HepG2 (cell line): ENCODE data around the gene SLC15A2. TPM values are rescaled to one million over a fixed set of nuclear protein-coding genes. Genes with fewer than 3 reads are reported as not detected.

ENCODE experiments used
- ATAC-seq: fragments of 200-7000 bp; cut with Tn5 transposase; 3 replicates; pipeline ENCODE4 v1.9.1; 2020; ENCODE audit warnings: mild to moderate bottlenecking, moderate library complexity
- BruUV-seq: library from RNA; stranded (reverse); fragments of 400-500 nt; replicated peaks from 2 replicates; lab custom pipeline; 2021; lab: Mats Ljungman, UMichigan
- CTCF ChIA-PET: fragments of 300-600 bp; formaldehyde crosslinking; extraction: SDS; loops from one replicate; lab custom pipeline; 2021; ENCODE audit warnings: low total read pairs, inconsistent platforms, low intra/inter-chr PET ratio; lab: Yijun Ruan, JAX
- POLR2A ChIA-PET: fragments of 350-600 bp; sonication (Branson Sonifier 250); formaldehyde crosslinking; loops from one replicate; lab custom pipeline; 2020; ENCODE audit warnings: antibody characterized with exemption, inconsistent platforms; lab: Yijun Ruan, JAX
- DNase-seq: peaks from one replicate; pipeline ENCODE4 v3.0.0-alpha.2; 2015; ENCODE audit warnings: low spot score
- FAIRE-seq: peaks from 3 replicates; lab custom pipeline; 2011; peaks lifted over from hg19 to GRCh38; lab: Jason Lieb, UNC
- H2AFZ ChIP-seq: one replicate; pipeline ENCODE4 v1.6.1; 2011; ENCODE audit warnings: low read length, inconsistent platforms
- H3K27ac ChIP-seq: fragments of 300-600 bp; 3 replicates; pipeline ENCODE4 v1.8.0; 2011; ENCODE audit warnings: mixed run types, mild to moderate bottlenecking, mixed read lengths, low read length, inconsistent platforms; ENCODE audit not compliant: insufficient read depth; ENCODE audit errors: extremely low read length
- H3K27me3 ChIP-seq, 2 experiments: fragments of 200-600 bp in 1 of 2; 2 replicates in 1 of 2; 3 replicates in 1 of 2; pipeline versions ENCODE4 v1.6.0 to v1.8.0; 2011; ENCODE audit warnings: low read length in 2 of 2, mild to moderate bottlenecking in 2 of 2, moderate library complexity in 2 of 2, inconsistent platforms in 1 of 2; ENCODE audit not compliant: insufficient read depth in 2 of 2, control insufficient read depth in 1 of 2
- H3K36me3 ChIP-seq, 2 experiments: fragments of 200-600 bp in 1 of 2; replicated peaks in 1 of 2; 2 replicates in 1 of 2; 3 replicates in 1 of 2; pipeline versions ENCODE4 v1.5.1 to v1.8.0; 2011; ENCODE audit warnings: low read length in 2 of 2, inconsistent platforms in 1 of 2; ENCODE audit not compliant: insufficient read depth in 2 of 2, control insufficient read depth in 1 of 2
- H3K4me1 ChIP-seq: 2 replicates; pipeline ENCODE4 v1.5.1; 2012; ENCODE audit warnings: low read length, inconsistent platforms; ENCODE audit not compliant: insufficient read depth
- H3K4me2 ChIP-seq: 2 replicates; pipeline ENCODE4 v1.6.0; 2011; ENCODE audit warnings: low read depth, low read length, inconsistent platforms
- H3K4me3 ChIP-seq, 3 experiments: fragments of 200-600 bp in 1 of 3; sonication (generic), shearing (Covaris generic) in 1 of 3; replicated peaks in 1 of 3; 2 replicates each; pipeline ENCODE4 v1.5.1; 2011 to 2016; ENCODE audit warnings: low read length in 3 of 3, inconsistent platforms in 2 of 3, low read depth in 2 of 3, mild to moderate bottlenecking in 2 of 3, control low read depth in 1 of 3, mixed read lengths in 1 of 3; ENCODE audit not compliant: insufficient read depth in 1 of 3
- H3K79me2 ChIP-seq: one replicate; pipeline ENCODE4 v1.6.1; 2011; ENCODE audit warnings: low read length, inconsistent platforms; ENCODE audit not compliant: insufficient read depth
- H3K9ac ChIP-seq: 2 replicates; pipeline ENCODE4 v1.6.0; 2011; ENCODE audit warnings: mild to moderate bottlenecking, low read depth, low read length, inconsistent platforms; ENCODE audit not compliant: insufficient read depth
- H3K9me3 ChIP-seq: 2 replicates; pipeline ENCODE4 v1.5.1; 2012; ENCODE audit warnings: mild to moderate bottlenecking, low read length
- H4K20me1 ChIP-seq: 2 replicates; pipeline ENCODE4 v1.6.0; 2011; ENCODE audit warnings: inconsistent platforms, mild to moderate bottlenecking, low read length, moderate library complexity; ENCODE audit not compliant: insufficient read depth
- CEBPB ChIP-seq: IDR thresholded peaks from 2 replicates; pipeline ENCODE4 v1.6.1; 2011; ENCODE audit warnings: low read depth, low read length, improper control_type of control experiment, borderline replicate concordance
- CREB1 ChIP-seq, 2 experiments: fragments of 450-650 bp in 1 of 2; IDR thresholded peaks; 2 replicates each; pipeline ENCODE4 v1.6.1; 2016 to 2017; ENCODE audit warnings: control low read depth in 1 of 2, mild to moderate bottlenecking in 1 of 2, missing compliant biosample characterization in 1 of 2, missing genetic modification characterization in 1 of 2
- IKZF1 ChIP-seq: fragments of 450-650 bp; IDR thresholded peaks from 2 replicates; pipeline ENCODE4 v1.7.1; 2016
- MAF1 ChIP-seq: sonication (generic); formaldehyde crosslinking; IDR thresholded peaks from 2 replicates; pipeline ENCODE4 v1.5.0; 2020; ENCODE audit warnings: missing genetic modification reagents, borderline replicate concordance
- MBNL3 ChIP-seq: fragments of 250-450 bp; sonication (Bioruptor Pico); conservative IDR thresholded peaks from 2 replicates; pipeline ENCODE4 v1.8.0; 2022; ENCODE audit warnings: mild to moderate bottlenecking, inconsistent platforms
- MED1 ChIP-seq: sonication (generic); formaldehyde crosslinking; IDR thresholded peaks from 2 replicates; pipeline ENCODE4 v1.4.0; 2020; ENCODE audit warnings: missing genetic modification reagents
- MEIS1 ChIP-seq: sonication (generic); formaldehyde crosslinking; IDR thresholded peaks from 2 replicates; pipeline ENCODE4 v1.9.0; 2021; ENCODE audit warnings: mild to moderate bottlenecking, missing genetic modification reagents, moderate library complexity, borderline replicate concordance
- NR0B2 ChIP-seq: sonication (generic); formaldehyde crosslinking; IDR thresholded peaks from 2 replicates; pipeline ENCODE4 v1.4.0; 2020; ENCODE audit warnings: mild to moderate bottlenecking, missing genetic modification reagents
- NR2F6 ChIP-seq, 2 experiments: IDR thresholded peaks; 2 replicates each; pipeline ENCODE4 v1.6.1; 2016; ENCODE audit warnings: antibody characterized with exemption in 1 of 2, mild to moderate bottlenecking in 1 of 2
- SAP130 ChIP-seq: IDR thresholded peaks from 2 replicates; pipeline ENCODE4 v1.6.1; 2016; ENCODE audit warnings: low read depth
- TBX2 ChIP-seq: sonication (generic); formaldehyde crosslinking; IDR thresholded peaks from 2 replicates; pipeline ENCODE4 v1.5.0; 2020; ENCODE audit warnings: missing genetic modification reagents, mild to moderate bottlenecking, borderline replicate concordance
- ZBED4 ChIP-seq: sonication (generic); formaldehyde crosslinking; IDR thresholded peaks from 2 replicates; pipeline ENCODE4 v1.4.0; 2020; ENCODE audit warnings: missing genetic modification reagents, borderline replicate concordance
- ZBTB38 ChIP-seq: sonication (generic); formaldehyde crosslinking; IDR thresholded peaks from 2 replicates; pipeline ENCODE4 v1.5.1; 2020; ENCODE audit warnings: mild to moderate bottlenecking, missing genetic modification reagents
- ZFP1 ChIP-seq: IDR thresholded peaks from 2 replicates; pipeline ENCODE4 v1.6.1; 2016
- ZIK1 ChIP-seq: sonication (generic); formaldehyde crosslinking; IDR thresholded peaks from 2 replicates; pipeline ENCODE4 v1.5.0; 2020; ENCODE audit warnings: mild to moderate bottlenecking, low read depth, missing genetic modification reagents, borderline replicate concordance
- ZMYM2 ChIP-seq: sonication (generic); formaldehyde crosslinking; IDR thresholded peaks from 2 replicates; pipeline ENCODE4 v1.8.0; 2022; ENCODE audit warnings: mild to moderate bottlenecking, missing genetic modification reagents
- ZNF362 ChIP-seq: sonication (generic); formaldehyde crosslinking; IDR thresholded peaks from 2 replicates; pipeline ENCODE4 v1.4.0; 2020; ENCODE audit warnings: missing genetic modification reagents, mild to moderate bottlenecking, borderline replicate concordance
- ZNF75D ChIP-seq: sonication (generic); formaldehyde crosslinking; IDR thresholded peaks from 2 replicates; pipeline ENCODE4 v1.8.1; 2023; ENCODE audit warnings: missing genetic modification reagents, mild to moderate bottlenecking, borderline replicate concordance
- ZNF768 ChIP-seq: sonication (generic); formaldehyde crosslinking; IDR thresholded peaks from 2 replicates; pipeline ENCODE4 v1.4.0; 2020; ENCODE audit warnings: missing genetic modification reagents
- ZNF782 ChIP-seq: sonication (generic); formaldehyde crosslinking; IDR thresholded peaks from 2 replicates; pipeline ENCODE4 v1.4.0; 2020; ENCODE audit warnings: missing genetic modification reagents, mild to moderate bottlenecking, borderline replicate concordance
- WGBS: methylation state at CpG from one replicate; pipeline ENCODE4 v1.1.6; 2017; ENCODE audit warnings: low lambda C conversion rate; 5-methylcytosine and 5-hydroxymethylcytosine counted together
- in situ Hi-C: cut with HindIII; loops from 2 replicates; pipeline ENCODE4 v1.10.0; 2017; ENCODE audit warnings: low pct_unique_long_range_greater_than_20kb; ENCODE audit not compliant: extremely low pct_ligation_motif_present
- intact Hi-C: fragments of 100-400 bp; cut with micrococcal nuclease; formaldehyde crosslinking; loops from one replicate; pipeline ENCODE4 v1.10.0; 2022; ENCODE audit not compliant: unreplicated experiment
- polyA plus RNA-seq, 8 experiments: library from polyadenylated mRNA; depleted of rRNA in 3 of 8; stranded (reverse) in 7 of 8; unstranded in 1 of 8; fragments of >200 nt; fragmentation: Illumina TruSeq in 4 of 8; extraction: Trizol in 4 of 8; gene quantifications; 2 replicates each; pipeline versions ENCODE4 v1.2.1 to v1.2.3, GENCODE V29; 2011 to 2016; ENCODE audit warnings: low read depth in 4 of 8, missing spikeins in 1 of 8, mixed read lengths in 1 of 8; ENCODE audit not compliant: insufficient read depth in 1 of 8
- total RNA-seq, 5 experiments: library from RNA; depleted of rRNA; stranded (reverse); fragments of >200 nt; fragmentation: Illumina TruSeq; extraction: Trizol; gene quantifications; 2 replicates each; pipeline ENCODE4 v1.2.3, GENCODE V29; 2016; ENCODE audit warnings: low read depth in 1 of 5

Gene SLC15A2
- total and polyA plus RNA-seq, 2 of the 13 experiments (the other 11 are each of a cell fraction or from before 2014, with no cell fraction given) = 1.0 to 1.4 TPM

- no peak for TF ChIP-seq ZIK1 (CRISPR knock-in tag)
- no peak for TF ChIP-seq IKZF1
- no peak for TF ChIP-seq SAP130 (CRISPR knock-in tag)
- TF ChIP-seq ZNF782 (CRISPR knock-in tag) = no peak
- TF ChIP-seq CEBPB = no peak
- TF ChIP-seq ZBED4 = no peak
- no peak for TF ChIP-seq ZBTB38 (CRISPR knock-in tag)
- no peak for TF ChIP-seq ZNF768 (CRISPR knock-in tag)
- TF ChIP-seq NR0B2 = no peak
- TF ChIP-seq ZNF75D (CRISPR knock-in tag) = no peak
- no peak for TF ChIP-seq ZNF362 (CRISPR knock-in tag)
- no peak for TF ChIP-seq ZFP1 (CRISPR knock-in tag)
- TF ChIP-seq MEIS1 (CRISPR knock-in tag) = no peak
- no peak for TF ChIP-seq ZMYM2 (CRISPR knock-in tag)
- TF ChIP-seq NR2F6 (IDR thresholded peaks at IDR 0.05) = no peak
- TF ChIP-seq NR2F6 (CRISPR knock-in tag; IDR thresholded peaks at IDR 0.05) = no peak
- TF ChIP-seq TBX2 = no peak
- TF ChIP-seq MED1 (CRISPR knock-in tag) = no peak
- TF ChIP-seq MAF1 (CRISPR knock-in tag) = no peak
- TF ChIP-seq MBNL3 (CRISPR knock-in tag) = no peak
- TF ChIP-seq CREB1 (IDR thresholded peaks at IDR 0.05) = no peak
- no peak for TF ChIP-seq CREB1 (CRISPR knock-in tag; IDR thresholded peaks at IDR 0.05)
- in situ Hi-C loops = no loop called here
- DNase-seq (no peak), FAIRE-seq (no peak), ATAC-seq (no peak)
- WGBS = 74% methylated on average over 3 of the region's 3 CpGs
- Histone ChIP-seq H3K4me3 (no peak overlapping the region), H3K4me2 (no peak overlapping the region), H4K20me1 (no peaks in the 10 kb centered on the region), H3K36me3 (no peaks in the 10 kb centered on the region), H3K4me1 (no peaks in the 10 kb centered on the region), H3K27ac (no peak overlapping the region), H3K79me2 (no peaks in the 10 kb centered on the region), H3K9me3 (no peaks in the 10 kb centered on the region), H2AFZ (no peak overlapping the region), H3K9ac (no peak overlapping the region), H3K27me3 (no peaks in the 10 kb centered on the region)
- BruUV-seq = no TSS peak
- ChIA-PET CTCF (no interaction called here), POLR2A (no interaction called here)
- intact Hi-C loops = no loop called here
Measured at GRCh38 chr3:121897296-121897695, 3.1 kb downstream of the SLC15A2 start.
